Endometrial microvascular endothelial cells (primary cell): Measurements from ENCODE around the gene P3H2. TPM values are rescaled to one million over a fixed set of nuclear protein-coding genes. Genes with fewer than 3 reads are reported as not detected.

Experiments
- in situ Hi-C: cut with HindIII; loops from 2 replicates; pipeline ENCODE4 v1.10.0; 2017; ENCODE audit warnings: low sequenced_read_pairs, low pct_unique_long_range_greater_than_20kb; ENCODE audit errors: inconsistent ontology term
- total RNA-seq: library from RNA; depleted of rRNA; stranded (reverse); fragments of >200 nt; gene quantifications from one replicate; pipeline ENCODE4 v1.2.3, GENCODE V29; 2015; ENCODE audit errors: inconsistent ontology term

The P3H2 gene
- total RNA-seq, 1 donor from 2014 or later: 24.2 TPM

DNA sequence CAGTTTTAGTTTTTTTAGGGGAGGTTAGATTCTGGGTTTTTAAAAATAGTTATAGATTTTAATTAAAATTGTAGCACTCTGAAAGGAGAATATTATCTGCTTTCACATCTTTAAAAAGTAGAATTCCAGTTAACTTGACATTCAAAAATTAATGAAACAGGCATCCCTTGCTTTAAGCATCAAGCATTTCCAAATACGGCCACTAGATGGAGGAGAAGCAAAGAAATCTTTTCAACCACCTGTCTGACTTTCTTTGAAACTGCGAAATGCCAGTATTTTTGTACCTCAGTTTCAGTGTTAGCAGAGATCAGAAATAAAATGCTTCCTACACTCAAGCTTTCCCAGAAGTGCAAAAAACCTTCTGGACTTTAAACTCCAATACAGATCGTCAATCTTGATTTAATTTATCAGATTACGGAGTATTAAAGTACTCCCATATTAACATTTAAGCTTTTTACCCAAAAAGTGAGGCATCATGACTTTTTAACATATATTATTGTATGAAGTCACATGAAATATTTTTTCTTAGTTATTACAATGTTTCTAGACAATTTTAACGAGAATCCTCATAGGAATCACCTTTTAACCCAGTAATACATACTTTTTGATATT is 153.3 kb downstream of the P3H2 start:
- in situ Hi-C loops: loop anchor here (10.0 to 25.0 kb wide), 4 partner anchors 120 to 727 kb away; no protein-coding TSS in a partner anchor

DNA sequence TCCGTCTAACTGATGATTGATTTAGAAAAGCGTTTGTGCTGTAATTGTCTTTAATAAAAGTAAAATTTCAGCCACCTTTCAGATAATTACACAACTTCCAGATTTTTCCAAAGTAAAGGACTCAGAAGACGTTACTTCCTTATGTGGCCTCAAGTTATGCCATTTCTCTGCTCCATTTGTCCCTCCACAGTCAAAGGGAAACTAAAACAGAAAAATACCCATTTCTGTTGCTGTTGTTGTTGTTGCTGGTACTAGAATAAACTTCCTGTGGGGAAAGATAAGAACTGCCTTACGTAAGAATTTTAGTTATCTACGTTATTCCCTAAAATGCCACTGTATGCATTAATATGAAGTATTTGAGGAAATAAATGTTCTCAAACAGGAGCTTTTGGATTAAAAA is 153.9 kb downstream of the P3H2 start:
- in situ Hi-C loops: loop anchor here (10.0 to 25.0 kb wide), 4 partner anchors 120 to 728 kb away; no protein-coding TSS in a partner anchor

DNA sequence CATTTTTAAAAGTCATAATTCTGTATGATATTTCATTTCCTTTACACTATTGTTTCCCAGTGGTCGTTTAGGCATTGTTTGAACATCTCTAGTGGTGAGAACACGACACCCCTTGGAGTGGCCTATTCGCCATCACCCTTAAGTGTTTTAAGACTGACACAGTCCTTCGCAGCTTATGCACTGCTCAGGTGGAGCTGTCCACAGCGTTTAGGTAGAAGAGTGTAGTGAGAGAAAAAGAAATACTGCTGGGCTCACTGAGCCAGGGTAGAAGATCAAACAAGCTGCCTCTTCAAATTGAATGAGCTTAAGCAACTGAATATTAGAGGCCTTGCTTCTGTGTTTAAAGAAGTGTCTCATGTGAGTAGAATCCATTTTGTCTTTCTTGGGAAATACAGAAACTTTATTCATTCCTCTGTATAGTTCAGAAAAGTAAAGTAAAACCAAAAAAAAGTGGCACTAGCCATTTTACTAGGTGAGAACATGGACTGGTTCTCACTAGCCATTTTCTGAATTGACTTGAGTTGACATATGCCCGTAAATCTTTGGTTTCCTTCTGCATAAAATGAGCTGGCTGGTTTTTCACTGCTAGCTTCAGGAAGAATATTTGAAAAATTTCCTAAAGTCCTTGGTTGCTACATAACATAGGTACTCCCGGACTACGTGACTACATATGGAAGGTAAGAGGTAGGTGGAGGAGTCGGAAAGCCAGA is 155.9 kb downstream of the P3H2 start:
- in situ Hi-C loops: loop anchor here (10.0 to 25.0 kb wide), 4 partner anchors 123 to 730 kb away; no protein-coding TSS in a partner anchor

DNA sequence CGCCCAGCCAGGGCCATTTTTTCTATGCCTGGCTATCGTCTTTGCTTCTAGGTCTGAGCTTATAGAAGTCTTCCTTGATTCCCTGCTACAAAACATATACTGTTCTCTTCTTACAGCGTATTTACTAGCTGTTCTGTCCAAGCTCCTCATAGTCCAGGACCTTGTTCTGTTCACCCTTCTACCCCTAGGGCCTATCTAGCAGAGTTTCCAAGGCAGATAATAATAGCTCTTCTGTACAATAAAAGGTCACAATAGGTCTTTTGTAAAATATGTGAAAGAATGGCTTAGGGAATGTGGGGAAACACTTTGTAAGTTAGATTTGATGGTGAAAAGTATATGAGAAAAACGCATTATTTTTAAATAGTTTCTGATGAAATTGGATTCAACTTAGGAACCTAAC is 158.2 kb downstream of the P3H2 start:
- in situ Hi-C loops: loop anchor here (10.0 to 25.0 kb wide), 4 partner anchors 125 to 732 kb away; no protein-coding TSS in a partner anchor

DNA sequence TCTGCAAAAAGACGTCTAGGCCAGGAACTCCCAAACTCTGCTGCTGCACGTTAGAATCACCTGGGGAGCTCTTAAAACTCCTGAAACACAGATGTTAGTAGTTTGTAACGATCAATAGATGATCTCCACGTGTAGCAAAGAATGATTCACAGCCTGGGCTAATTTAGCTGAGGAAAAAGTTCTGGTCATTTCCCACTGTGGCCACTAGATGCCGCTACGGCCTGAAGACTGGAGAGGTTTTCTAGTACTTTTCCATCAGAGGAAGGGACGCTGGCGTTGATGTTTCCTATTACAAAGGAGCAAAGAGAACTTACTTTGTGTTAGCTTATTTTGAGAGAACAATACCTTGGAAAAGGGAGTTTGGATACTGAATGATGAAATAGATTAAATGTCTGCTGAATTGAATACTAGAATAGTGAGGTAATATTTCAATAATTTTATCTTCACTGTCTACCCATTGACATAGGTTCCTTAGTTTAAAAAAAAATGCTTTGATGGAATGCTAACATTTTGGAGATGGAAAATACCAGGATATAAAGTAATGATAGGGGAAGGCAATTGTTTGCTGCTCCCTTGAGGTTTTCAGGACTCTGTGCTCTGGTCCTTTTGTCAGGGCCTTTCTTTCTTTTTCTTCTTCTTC is 159.1 kb downstream of the P3H2 start:
- in situ Hi-C loops: loop anchor here (10.0 to 25.0 kb wide), 4 partner anchors 126 to 733 kb away; no protein-coding TSS in a partner anchor

DNA sequence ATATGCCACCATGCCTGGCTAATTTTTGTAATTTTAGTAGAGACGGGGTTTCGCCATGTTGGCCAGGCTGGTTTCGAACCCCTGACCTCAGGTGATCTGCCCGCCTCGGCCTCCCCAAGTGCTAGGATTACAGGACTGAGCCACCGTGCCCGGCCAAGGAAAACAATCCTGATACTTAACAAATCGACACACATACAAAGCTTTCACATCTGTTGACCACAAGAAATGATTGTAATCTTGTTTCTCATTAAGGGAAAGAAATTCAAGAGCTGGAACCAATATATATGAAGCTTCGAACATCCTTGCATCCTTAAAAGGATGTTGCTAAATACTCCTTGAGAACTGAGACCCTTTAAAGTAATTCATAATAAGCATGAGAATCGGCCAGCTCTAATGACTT is 159.6 kb downstream of the P3H2 start:
- in situ Hi-C loops: loop anchor here (10.0 to 25.0 kb wide), 4 partner anchors 126 to 734 kb away; no protein-coding TSS in a partner anchor

DNA sequence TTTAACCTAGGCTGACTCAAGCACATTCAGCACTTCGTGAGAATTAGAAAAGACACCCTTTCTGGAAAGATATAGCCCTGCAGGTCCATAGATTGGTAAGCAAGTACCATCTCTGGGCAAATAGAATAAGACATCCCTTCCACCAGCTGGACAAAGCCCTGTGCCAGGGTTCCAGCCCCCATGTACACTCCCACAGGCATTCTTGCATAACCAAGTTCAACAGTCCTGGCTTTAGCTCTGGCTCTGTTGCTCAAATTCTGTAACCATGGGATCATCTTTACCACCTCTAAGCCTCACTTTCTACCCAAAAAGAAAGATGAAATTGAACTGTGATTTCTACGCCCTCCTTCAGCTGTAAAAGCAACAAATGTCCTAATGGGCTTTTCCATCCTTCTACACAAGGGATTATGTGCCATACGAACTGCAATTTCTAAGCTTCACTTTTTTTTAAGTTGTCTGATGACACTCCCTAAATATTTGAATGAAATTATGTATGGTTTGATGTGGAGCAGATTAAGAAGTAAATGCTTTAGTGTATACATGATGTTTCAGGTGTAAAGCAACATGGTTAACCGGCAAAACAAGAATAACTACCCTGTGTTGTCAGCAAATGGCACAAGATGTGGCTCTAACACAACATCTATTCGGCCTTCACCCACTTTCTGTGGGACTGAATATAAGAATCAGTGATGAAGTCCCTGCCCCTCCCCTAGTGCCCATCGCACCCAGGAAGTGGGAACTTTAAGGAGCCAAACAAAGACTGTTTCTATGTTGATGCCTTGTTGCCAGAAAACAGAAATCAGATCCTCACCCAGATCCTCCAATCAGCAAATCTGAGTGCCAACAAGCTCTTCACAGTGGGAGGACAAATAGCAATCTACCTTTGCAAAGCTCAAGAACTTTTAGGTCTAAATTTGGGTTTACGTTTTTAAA is 165.7 kb downstream of the P3H2 start:
- in situ Hi-C loops: loop anchor here (25.0 kb wide), 3 partner anchors 132 to 507 kb away; no protein-coding TSS in a partner anchor

DNA sequence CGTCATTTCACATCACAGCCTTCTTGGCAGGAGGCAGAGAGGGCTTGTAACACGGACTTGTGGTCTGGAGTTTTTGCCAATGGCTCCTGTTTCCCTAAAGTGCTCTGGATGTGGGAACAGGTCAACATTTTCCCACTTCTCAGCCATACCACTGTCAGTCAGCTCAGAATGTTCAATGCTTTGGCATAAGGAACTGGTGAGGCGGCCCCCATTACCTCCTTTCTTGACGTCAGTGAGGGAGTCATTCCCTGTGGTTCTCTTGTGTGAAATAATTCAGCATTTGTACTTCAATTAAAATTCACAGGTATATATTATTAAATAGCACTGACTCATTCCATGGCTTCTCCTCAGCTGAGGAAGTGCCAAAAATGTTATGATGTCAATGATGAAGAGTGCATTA is 167.1 kb downstream of the P3H2 start:
- in situ Hi-C loops: loop anchor here (25.0 kb wide), 3 partner anchors 134 to 509 kb away; no protein-coding TSS in a partner anchor

DNA sequence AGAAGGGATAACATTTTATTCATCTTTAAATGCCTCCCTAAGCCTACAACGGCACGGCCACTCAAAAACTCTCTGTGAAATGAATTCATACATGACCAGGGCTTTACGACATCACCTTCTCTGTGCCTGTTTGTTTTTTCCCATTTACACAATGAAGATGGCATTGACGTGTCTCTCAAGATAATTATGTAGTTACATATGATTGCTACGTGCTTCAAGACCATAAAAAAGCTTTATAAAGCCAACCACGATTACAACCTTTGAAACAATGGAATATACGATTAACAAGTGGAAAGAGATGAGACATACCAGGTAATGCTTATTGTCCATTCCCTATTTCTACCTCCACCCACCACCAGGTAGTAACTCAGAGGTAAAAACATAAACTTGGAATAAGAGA is 168.4 kb downstream of the P3H2 start:
- in situ Hi-C loops: loop anchor here (25.0 kb wide), 3 partner anchors 135 to 510 kb away; no protein-coding TSS in a partner anchor

DNA sequence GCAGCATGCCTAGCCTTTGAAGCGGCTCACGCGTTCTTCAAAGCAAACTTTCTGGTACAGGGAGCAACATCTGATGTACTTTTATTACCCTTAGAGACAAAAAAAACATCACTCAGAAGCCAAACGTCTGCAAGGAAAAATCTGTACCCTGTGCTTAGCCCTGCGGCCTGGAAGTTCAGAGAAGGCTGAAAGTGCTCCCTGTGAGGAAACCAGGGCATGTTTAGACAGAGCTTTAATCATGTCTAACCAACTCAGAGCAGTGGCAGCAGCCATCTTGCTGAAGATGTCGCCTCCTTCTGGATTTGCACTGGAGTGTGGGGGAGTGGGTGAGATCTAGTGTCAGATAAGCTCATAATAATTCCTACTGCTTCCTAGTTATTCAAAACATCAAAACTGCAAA is 170.4 kb downstream of the P3H2 start:
- in situ Hi-C loops: loop anchor here (25.0 kb wide), 3 partner anchors 137 to 512 kb away; no protein-coding TSS in a partner anchor

DNA sequence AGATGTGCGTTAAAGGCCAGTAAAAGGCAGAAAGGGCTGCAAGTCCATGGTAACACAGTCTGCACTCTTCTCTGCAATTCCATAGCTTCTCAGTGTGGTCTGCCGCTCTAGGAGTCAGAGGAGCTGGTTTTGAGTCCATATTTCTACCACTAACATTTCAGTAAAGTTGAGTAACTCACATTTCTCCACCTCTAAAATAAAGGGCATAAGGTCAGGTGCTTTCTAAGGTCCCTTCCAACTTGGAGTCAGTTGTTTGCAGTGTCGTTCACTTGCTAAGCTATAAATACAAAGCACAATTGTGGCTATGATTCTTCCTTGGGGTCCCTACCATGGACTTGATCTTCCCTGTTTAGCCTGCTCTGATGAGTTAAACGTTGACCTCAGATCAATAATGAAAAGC is 171.1 kb downstream of the P3H2 start:
- in situ Hi-C loops: no loop called here

DNA sequence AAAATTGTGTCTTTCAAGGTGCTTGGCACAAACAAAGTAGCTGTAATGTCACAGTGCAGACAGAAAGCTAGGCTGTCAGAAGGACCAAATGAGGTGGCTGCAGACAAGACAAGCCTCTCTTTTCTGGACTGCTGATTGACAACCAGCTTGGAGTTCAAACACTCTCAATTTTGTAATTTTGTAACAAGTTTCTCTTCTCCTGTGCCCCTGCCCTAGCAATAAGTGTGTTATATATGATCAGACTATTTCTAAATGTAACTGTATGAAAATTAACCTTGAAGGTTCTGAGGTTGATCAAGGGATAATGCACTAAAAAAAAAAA is 172.0 kb downstream of the P3H2 start:
- in situ Hi-C loops: no loop called here

DNA sequence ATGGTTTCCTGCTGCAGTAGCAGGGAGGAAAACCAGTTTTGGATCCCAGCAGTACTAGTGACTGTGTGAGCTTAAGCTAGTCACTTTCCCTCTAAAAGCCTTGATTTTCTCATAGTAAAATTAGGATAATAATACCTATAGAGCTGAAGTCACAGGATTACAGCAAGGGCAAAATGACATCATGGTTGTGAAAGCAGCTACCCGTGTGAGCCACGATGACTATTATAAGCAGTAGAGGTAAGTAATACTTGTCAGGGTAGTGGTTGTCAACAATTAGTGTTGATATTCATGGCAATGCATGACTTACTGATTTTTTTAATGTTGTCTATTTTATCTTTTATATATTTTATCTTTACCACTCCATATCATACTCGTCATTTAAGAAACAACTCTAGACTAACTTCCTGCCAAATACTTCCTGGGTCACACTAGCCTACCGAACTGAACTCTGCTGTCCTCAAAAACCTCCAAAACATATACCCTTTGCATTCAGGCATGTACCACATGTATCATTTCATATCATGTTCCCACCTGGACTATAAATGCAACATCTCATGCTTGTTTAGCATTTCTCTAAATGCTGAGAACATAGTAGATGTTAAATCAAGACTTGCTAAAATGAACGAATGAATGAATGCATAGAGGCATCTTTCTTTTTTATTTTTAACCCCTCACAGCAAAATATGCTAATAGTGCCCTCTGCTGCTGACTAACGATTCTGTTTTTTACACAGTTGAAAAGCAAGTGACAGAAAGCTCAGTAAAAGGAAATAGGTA is 172.6 kb downstream of the P3H2 start:
- in situ Hi-C loops: no loop called here

DNA sequence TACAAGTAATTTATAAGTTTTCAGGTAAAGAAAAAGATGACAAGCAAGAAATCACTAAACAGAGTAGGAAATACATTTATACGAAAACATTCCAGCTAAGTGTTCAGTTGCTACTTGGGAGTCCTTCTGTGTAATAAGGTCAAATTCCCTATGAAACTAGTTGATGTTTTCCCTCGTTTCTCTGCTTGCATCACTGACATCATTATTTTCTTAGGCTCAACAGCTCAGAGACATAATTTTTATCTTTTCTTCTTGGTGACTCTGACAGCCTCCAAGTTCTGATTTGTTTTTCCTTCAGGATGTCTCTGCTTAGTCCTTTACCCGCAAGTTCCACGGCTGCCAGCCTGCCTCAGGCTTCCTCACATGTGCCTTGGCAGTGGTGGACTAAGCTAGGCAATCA is 173.6 kb downstream of the P3H2 start:
- in situ Hi-C loops: no loop called here

DNA sequence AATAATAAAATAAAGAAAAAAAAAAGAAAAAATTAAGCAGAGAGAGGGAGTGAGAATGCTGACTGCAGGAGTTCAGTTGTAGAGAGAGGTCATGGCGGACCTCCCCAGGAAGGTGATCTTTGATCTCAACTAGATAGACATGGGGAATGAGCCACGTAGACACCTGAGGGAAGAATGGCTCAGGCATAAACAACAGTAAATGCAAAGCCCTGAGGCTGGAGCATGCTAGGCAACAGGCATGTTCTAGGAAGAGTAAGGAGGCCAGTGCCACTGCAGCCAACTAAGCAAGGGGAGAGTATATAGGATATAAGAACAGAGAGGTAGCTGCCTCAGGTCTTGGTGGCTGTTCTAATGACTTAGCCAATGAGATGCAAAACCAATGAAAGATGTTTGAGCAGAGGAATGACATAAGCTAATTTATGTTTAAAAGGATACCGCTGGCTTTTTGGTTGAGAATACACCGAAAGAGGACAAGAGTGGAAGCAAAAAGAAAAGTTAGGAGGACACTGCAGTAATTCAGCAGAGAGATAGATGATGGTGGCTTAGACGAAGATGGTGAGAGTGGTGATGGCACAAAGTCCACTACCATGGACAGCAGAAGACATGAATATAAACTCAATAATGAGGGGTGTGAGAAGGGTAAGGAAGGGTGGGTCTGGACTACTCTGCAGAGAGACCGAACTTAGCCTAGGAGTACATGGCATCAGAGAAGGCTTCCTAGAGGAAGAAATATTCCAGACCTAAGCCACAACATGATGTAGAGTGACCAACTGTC is 174.6 kb downstream of the P3H2 start:
- in situ Hi-C loops: no loop called here

DNA sequence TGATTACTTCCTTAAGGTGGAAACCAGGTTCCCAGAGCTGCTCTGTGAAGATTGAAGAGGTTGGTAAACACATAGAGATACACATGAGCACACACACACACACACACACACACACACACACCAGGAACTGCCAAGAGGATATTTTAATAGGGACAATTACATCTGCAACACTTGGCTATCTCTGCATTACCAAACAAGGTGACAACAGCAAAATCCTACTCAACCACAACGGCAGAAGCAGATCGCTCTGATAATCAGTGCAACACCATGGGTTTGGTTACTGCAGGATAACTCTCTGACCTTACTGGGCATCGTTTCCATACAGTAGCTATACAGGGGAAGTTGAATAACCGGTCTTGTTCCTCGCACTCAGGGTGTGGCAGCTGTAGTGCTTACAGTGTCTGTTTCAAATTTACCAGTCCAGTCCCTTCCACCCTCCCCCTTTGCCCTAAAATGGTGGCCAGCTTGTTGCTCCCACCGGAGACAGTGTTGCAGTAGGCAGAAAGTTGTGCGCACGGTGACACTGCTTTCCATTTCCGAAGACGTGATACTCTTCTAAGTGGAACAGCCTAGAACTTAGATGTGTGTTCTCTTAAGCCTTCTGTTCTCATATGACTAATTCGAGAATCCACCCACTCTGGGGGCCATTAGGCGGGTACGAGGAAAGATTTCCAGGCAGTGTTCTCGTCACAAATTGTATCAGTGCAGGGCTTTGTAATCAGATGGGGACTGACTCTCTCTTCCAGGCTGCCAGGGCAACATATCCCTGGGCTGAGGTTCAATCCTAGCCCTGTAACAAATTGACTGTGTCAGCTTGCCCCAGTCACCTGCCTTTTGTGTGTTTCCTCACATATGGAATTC is 176.2 kb downstream of the P3H2 start:
- in situ Hi-C loops: no loop called here
